Endothelial cell of umbilical vein (primary cell): Measurements from ENCODE around the gene TANGO6. TPM values are rescaled to one million over a fixed set of nuclear protein-coding genes. Genes with fewer than 3 reads are reported as not detected.

Experiments used
- BruUV-seq: library from RNA; stranded (reverse); fragments of 400-500 nt; replicated peaks from 2 replicates; lab custom pipeline; 2021; lab: Mats Ljungman, UMichigan
- CTCF ChIA-PET: fragments of 300-600, 350-600 bp; sonication (Branson Sonifier 250); formaldehyde crosslinking; loops from one replicate; lab custom pipeline; 2021; ENCODE audit warnings: antibody characterized with exemption, inconsistent platforms; lab: Charles Lee
- POLR2A ChIA-PET: fragments of 300-600, 350-600 bp; sonication (Branson Sonifier 250); formaldehyde crosslinking; loops from one replicate; lab custom pipeline; 2021; ENCODE audit warnings: antibody characterized with exemption, inconsistent platforms; lab: Charles Lee
- DNase-seq: peaks from one replicate; pipeline ENCODE4 v3.0.0-alpha.2; 2011; ENCODE audit warnings: low read depth, low spot score
- FAIRE-seq: peaks from 2 replicates; lab custom pipeline; 2011; peaks lifted over from hg19 to GRCh38; lab: Jason Lieb, UNC
- H2AFZ ChIP-seq: 2 replicates; pipeline ENCODE4 v1.6.0; 2012; ENCODE audit warnings: low read depth, low read length, control low read depth, inconsistent platforms
- H3K27ac ChIP-seq: 2 replicates; pipeline ENCODE4 v1.5.1; 2011; ENCODE audit warnings: low read depth, mild to moderate bottlenecking, control low read depth, low read length, moderate library complexity; ENCODE audit not compliant: insufficient read depth
- H3K27me3 ChIP-seq, 2 experiments: 2 replicates each; pipeline versions ENCODE4 v1.6.0 to v1.6.1; 2011; ENCODE audit warnings: low read length in 2 of 2, mixed read lengths in 1 of 2; ENCODE audit not compliant: control insufficient read depth in 2 of 2, insufficient read depth in 2 of 2
- H3K36me3 ChIP-seq, 2 experiments: 2 replicates in 1 of 2; 3 replicates in 1 of 2; pipeline ENCODE4 v1.5.1; 2011; ENCODE audit warnings: low read length in 2 of 2, mild to moderate bottlenecking in 1 of 2, moderate library complexity in 1 of 2; ENCODE audit not compliant: control insufficient read depth in 2 of 2, insufficient read depth in 2 of 2; ENCODE audit errors: extremely low read depth in 1 of 2
- H3K4me1 ChIP-seq: 3 replicates; pipeline ENCODE4 v1.5.1; 2011; ENCODE audit warnings: mild to moderate bottlenecking, low read length; ENCODE audit not compliant: control insufficient read depth, insufficient read depth; ENCODE audit errors: extremely low read depth
- H3K4me2 ChIP-seq: 2 replicates; pipeline ENCODE4 v1.6.1; 2011; ENCODE audit warnings: low read length, control low read depth, mixed read lengths; ENCODE audit not compliant: insufficient read depth
- H3K4me3 ChIP-seq, 3 experiments: fragments of 200-600 bp in 1 of 3; sonication (generic), shearing (Covaris generic) in 1 of 3; replicated peaks in 1 of 3; 2 replicates each; pipeline ENCODE4 v1.5.1; 2011 to 2016; ENCODE audit warnings: control low read depth in 3 of 3, low read length in 3 of 3, mild to moderate bottlenecking in 2 of 3, inconsistent platforms in 1 of 3, low read depth in 1 of 3, moderate library complexity in 1 of 3; ENCODE audit not compliant: insufficient read depth in 1 of 3
- H3K79me2 ChIP-seq: 2 replicates; pipeline ENCODE4 v1.6.0; 2012; ENCODE audit warnings: low read length, inconsistent platforms; ENCODE audit not compliant: control insufficient read depth, insufficient read depth
- H3K9ac ChIP-seq: replicated peaks from 2 replicates; pipeline ENCODE3; 2011; ENCODE audit warnings: low read length, control low read depth; ENCODE audit not compliant: insufficient read depth; ENCODE audit errors: extremely low read depth
- H3K9me1 ChIP-seq: replicated peaks from 3 replicates; pipeline ENCODE4 v1.6.0; 2011; ENCODE audit warnings: mild to moderate bottlenecking, low read length; ENCODE audit not compliant: control insufficient read depth, insufficient read depth; ENCODE audit errors: extremely low read depth
- H3K9me3 ChIP-seq: replicated peaks from 2 replicates; pipeline ENCODE4 v1.5.1; 2012; ENCODE audit warnings: low read length, inconsistent platforms; ENCODE audit not compliant: control insufficient read depth, insufficient read depth
- H4K20me1 ChIP-seq: replicated peaks from 2 replicates; pipeline ENCODE3; 2011; ENCODE audit warnings: mild to moderate bottlenecking, low read length; ENCODE audit not compliant: control insufficient read depth, insufficient read depth; ENCODE audit errors: extremely low read depth
- CTCF ChIP-seq, 2 donors: IDR thresholded peaks; 1 replicate in 1 of 2; 2 replicates in 1 of 2; pipeline ENCODE4 v1.5.1; 2011; ENCODE audit warnings: low read length in 2 of 2, mild to moderate bottlenecking in 2 of 2, moderate library complexity in 2 of 2, control low read depth in 1 of 2, inconsistent platforms in 1 of 2, low read depth in 1 of 2; ENCODE audit not compliant: insufficient read depth in 1 of 2; ENCODE audit errors: extremely low read depth in 1 of 2
- EZH2 ChIP-seq: IDR thresholded peaks from 2 replicates; pipeline ENCODE4 v1.6.1; 2012; ENCODE audit warnings: borderline replicate concordance, low read depth, mild to moderate bottlenecking, moderate library complexity, low read length, inconsistent platforms; ENCODE audit not compliant: severe bottlenecking
- MAX ChIP-seq: IDR thresholded peaks from 2 replicates; pipeline ENCODE4 v1.6.1; 2011; ENCODE audit not compliant: insufficient read depth, insufficient read length
- MYC ChIP-seq: IDR thresholded peaks from one replicate; pipeline ENCODE4 v1.6.1; 2011; ENCODE audit warnings: mild to moderate bottlenecking, low read depth, low read length
- POLR2AphosphoS5 ChIP-seq: IDR thresholded peaks from 2 replicates; pipeline ENCODE4 v1.6.1; 2012; ENCODE audit warnings: low read depth, mild to moderate bottlenecking, control low read depth, low read length, moderate library complexity; ENCODE audit not compliant: insufficient read depth
- dilution Hi-C: fragments of 300-500 bp; cut with MboI; formaldehyde crosslinking; loops from one replicate; pipeline ENCODE4 v1.15.0; 2019; ENCODE audit warnings: low sequenced_read_pairs; ENCODE audit not compliant: extremely low pct_ligation_motif_present
- intact Hi-C: fragments of 100-400 bp; cut with micrococcal nuclease; formaldehyde crosslinking; loops from one replicate; pipeline ENCODE4 v1.10.0; 2022
- polyA plus RNA-seq, 4 experiments: library from polyadenylated mRNA; depleted of rRNA in 3 of 4; stranded (reverse) in 3 of 4; unstranded in 1 of 4; fragments of >200 nt; gene quantifications; 2 replicates each; pipeline versions ENCODE4 v1.2.1 to v1.2.3, GENCODE V29; 2011 to 2012; ENCODE audit warnings: missing spikeins in 1 of 4
- total RNA-seq: library from RNA; stranded (reverse); gene quantifications from 2 replicates; pipeline ENCODE4 v1.2.3, GENCODE V29; 2021

TANGO6 gene
- total and polyA plus RNA-seq, 2 donors (not counting 3 experiments of a cell fraction or from before 2014, with no cell fraction given), result 6.7 to 21.2 TPM

- ChIA-PET POLR2A (no interaction called here), CTCF (interaction anchor here (1.3 kb wide), 1 partner anchor 30 kb away, joined by 4 read pairs; no protein-coding TSS in a partner anchor)
- no peaks in the 10 kb centered on the region for H3K79me2 ChIP-seq
- H3K9me1 ChIP-seq, result no peaks in the 10 kb centered on the region
- intact Hi-C loops, result no loop called here
- TF ChIP-seq MYC (no peak), EZH2 (no peak), CTCF (IDR thresholded peaks at IDR 0.05; ENCODE audit: extremely low read depth in 1 of 2, insufficient read depth in 1 of 2, low read depth in 1 of 2, low read length in 2 of 2) (peak in 1 of 2 donors; percentile 5), MAX (no peak), POLR2AphosphoS5 (no peak)
- no peaks in the 10 kb centered on the region for H3K27me3 ChIP-seq
- H2AFZ ChIP-seq, result no peak overlapping the region
- H3K9ac ChIP-seq, result no peak overlapping the region
- H3K4me2 ChIP-seq, result no peak overlapping the region
- H3K4me3 ChIP-seq, result no peak overlapping the region
- no peaks in the 10 kb centered on the region for H3K9me3 ChIP-seq
- dilution Hi-C loops, result no loop called here
- no peaks in the 10 kb centered on the region for H3K36me3 ChIP-seq
- H4K20me1 ChIP-seq, result no peaks in the 10 kb centered on the region
- H3K27ac ChIP-seq, result no peak overlapping the region
- BruUV-seq, result no TSS peak
- DNase-seq, result no peak
- FAIRE-seq, result no peak
- no peaks in the 10 kb centered on the region for H3K4me1 ChIP-seq
Measured at GRCh38 chr16:69083306-69083941, 240.1 kb downstream of the TANGO6 start.
